Raji (cell line): ENCODE data around the gene TMEM190.

Source experiments
- POLR2A ChIP-seq: IDR thresholded peaks from 2 replicates; pipeline ENCODE4 v1.6.1; 2011; ENCODE audit warnings: low read depth, low read length, control low read depth; ENCODE audit not compliant: insufficient read depth

Gene TMEM190

GRCh38 chr19:55379174-55379573 is 2.5 kb downstream of the TMEM190 start:
- TF ChIP-seq POLR2A: no peak

GRCh38 chr19:55382013-55382412 is 5.4 kb downstream of the TMEM190 start:
- TF ChIP-seq POLR2A: no peak

GRCh38 chr19:55382522-55383054 is 6.0 kb downstream of the TMEM190 start:
- no peak for TF ChIP-seq POLR2A

- peak; percentile 41 for TF ChIP-seq POLR2A
Observed at GRCh38 chr19:55383279-55384130, 6.9 kb downstream of the TMEM190 start.

GRCh38 chr19:55384131-55384919 is 7.7 kb downstream of the TMEM190 start, which contains the start of gene TMEM238:
Gene TMEM238, minus strand, starts transcription at chr19:55384292. Its CDS starts 33 bp downstream, at chr19:55384259.
- peak; percentile 53 for TF ChIP-seq POLR2A

- 0 out of 2 replicates have a peak, but pooled peaks have one; percentile 6 for TF ChIP-seq POLR2A
Observed at GRCh38 chr19:55384920-55385723, 8.5 kb downstream of the TMEM190 start.

GRCh38 chr19:55385724-55386492 is 9.3 kb downstream of the TMEM190 start, which contains the start of gene RPL28:
Gene RPL28, plus strand, starts transcription at chr19:55385932. Its CDS starts 426 bp downstream, at chr19:55386358.
- peak; percentile 100 for TF ChIP-seq POLR2A

- no peak for TF ChIP-seq POLR2A
Observed at GRCh38 chr19:55386493-55386971, 9.9 kb downstream of the TMEM190 start.

- TF ChIP-seq POLR2A: no peak
Observed at GRCh38 chr19:55387736-55388497, 11.3 kb downstream of the TMEM190 start.

- peak; percentile 19; the same call in 1 of the 2 replicates for TF ChIP-seq POLR2A
Observed at GRCh38 chr19:55389386-55390317, 13.0 kb downstream of the TMEM190 start.

GRCh38 chr19:55390461-55390880 is 13.8 kb downstream of the TMEM190 start:
- TF ChIP-seq POLR2A: peak; percentile 34

GRCh38 chr19:55391191-55391670 is 14.6 kb downstream of the TMEM190 start:
- peak; percentile 50; the same call in 1 of the 2 replicates for TF ChIP-seq POLR2A
